Loucy (cell line): Measurements from ENCODE around the gene ATP6V0A4.
A peak's percentile ranks its signal among the peaks of the same experiment; 100 is the strongest.

Source experiments
- H2AFZ ChIP-seq: fragments of 200-600 bp; sonication (generic); 2 replicates; pipeline ENCODE4 v1.6.0; 2016; ENCODE audit warnings: antibody characterized with exemption, mild to moderate bottlenecking, low read length, moderate library complexity
- H3F3A ChIP-seq: fragments of 200-600 bp; 2 replicates; pipeline ENCODE4 v1.6.0; 2016; ENCODE audit warnings: antibody characterized with exemption, low read depth, mild to moderate bottlenecking
- H3K27me3 ChIP-seq: fragments of 200-600 bp; sonication (generic); 2 replicates; pipeline ENCODE4 v1.6.1; 2014; ENCODE audit warnings: low read length, mild to moderate bottlenecking; ENCODE audit not compliant: insufficient read depth, poor library complexity, severe bottlenecking
- H3K36me3 ChIP-seq: fragments of 200-600 bp; sonication (generic); 2 replicates; pipeline ENCODE4 v1.6.1; 2016; ENCODE audit warnings: low read length; ENCODE audit not compliant: insufficient read depth
- H3K4me1 ChIP-seq: fragments of 200-600 bp; sonication (generic); 2 replicates; pipeline ENCODE4 v1.5.1; 2014; ENCODE audit warnings: low read length, mild to moderate bottlenecking; ENCODE audit not compliant: insufficient read depth, poor library complexity, severe bottlenecking
- H3K4me2 ChIP-seq: fragments of 200-600 bp; sonication (generic); 2 replicates; pipeline ENCODE4 v1.6.0; 2014; ENCODE audit warnings: antibody characterized with exemption, low read length, low read depth, mild to moderate bottlenecking; ENCODE audit not compliant: poor library complexity, severe bottlenecking
- H3K4me3 ChIP-seq: fragments of 200-600 bp; sonication (generic); 2 replicates; pipeline ENCODE4 v1.5.1; 2014; ENCODE audit warnings: low read length, mild to moderate bottlenecking, mixed read lengths; ENCODE audit not compliant: poor library complexity, severe bottlenecking
- H3K79me2 ChIP-seq: fragments of 200-600 bp; sonication (generic); 2 replicates; pipeline ENCODE4 v1.6.1; 2014; ENCODE audit warnings: low read length; ENCODE audit not compliant: insufficient read depth
- H3K9ac ChIP-seq: fragments of 200-600 bp; sonication (generic); 2 replicates; pipeline ENCODE4 v1.6.0; 2014; ENCODE audit warnings: mild to moderate bottlenecking, low read depth, low read length, moderate library complexity; ENCODE audit not compliant: poor library complexity, severe bottlenecking
- H3K9me2 ChIP-seq: fragments of 200-600 bp; sonication (generic); replicated peaks from 2 replicates; pipeline ENCODE4 v1.6.1; 2016; ENCODE audit warnings: low read depth, low read length, mixed read lengths
- H3K9me3 ChIP-seq: fragments of 200-600 bp; sonication (generic); 2 replicates; pipeline ENCODE4 v1.6.1; 2014; ENCODE audit warnings: mild to moderate bottlenecking, antibody characterized with exemption, low read length, low read depth; ENCODE audit not compliant: insufficient read depth
- H4K20me1 ChIP-seq: fragments of 200-600 bp; sonication (generic); 2 replicates; pipeline ENCODE4 v1.6.0; 2014; ENCODE audit warnings: antibody characterized with exemption, low read length, mild to moderate bottlenecking; ENCODE audit not compliant: insufficient read depth, poor library complexity, severe bottlenecking
- CTCF ChIP-seq: fragments of 200-600 bp; sonication (generic); conservative IDR thresholded peaks from 2 replicates; pipeline ENCODE4 v1.5.1; 2014; ENCODE audit warnings: mild to moderate bottlenecking, antibody characterized with exemption, low read length
- EZH2phosphoT487 ChIP-seq: fragments of 200-600 bp; IDR thresholded peaks from 2 replicates; pipeline ENCODE4 v1.6.1; 2018; ENCODE audit warnings: antibody characterized with exemption, mild to moderate bottlenecking, moderate library complexity, borderline replicate concordance

The ATP6V0A4 gene

GRCh38 chr7:138755842-138756590, 42.0 kb downstream of the ATP6V0A4 start:
- H3K9me2 ChIP-seq: no peaks in the 10 kb centered on the region
- H4K20me1 ChIP-seq: no peaks in the 10 kb centered on the region
- no peaks in the 10 kb centered on the region for H3K9me3 ChIP-seq
- peaks cover 47% of the 10 kb centered on the region for H3K4me1 ChIP-seq
- no peak overlapping the region for H3K4me2 ChIP-seq
- no peak for TF ChIP-seq EZH2phosphoT487
- TF ChIP-seq CTCF: no peak
- no peak overlapping the region for H3K9ac ChIP-seq
- H3K36me3 ChIP-seq: no peaks in the 10 kb centered on the region
- H3K27me3 ChIP-seq: no peaks in the 10 kb centered on the region
- no peaks in the 10 kb centered on the region for H3K79me2 ChIP-seq
- H3K4me3 ChIP-seq: no peak overlapping the region
- H3F3A ChIP-seq: peaks cover 3% of the 10 kb centered on the region; the same call in 1 of the 2 replicates
- no peak overlapping the region for H2AFZ ChIP-seq

GRCh38 chr7:138755331-138755747, 42.7 kb downstream of the ATP6V0A4 start:
- Histone ChIP-seq H3K9me3 (no peaks in the 10 kb centered on the region), H3K27me3 (no peaks in the 10 kb centered on the region), H4K20me1 (no peaks in the 10 kb centered on the region), H3K79me2 (no peaks in the 10 kb centered on the region), H2AFZ (no peak overlapping the region), H3K4me1 (peaks cover 53% of the 10 kb centered on the region), H3K9ac (no peak overlapping the region), H3K9me2 (no peaks in the 10 kb centered on the region), H3K4me2 (no peak overlapping the region), H3F3A (peaks cover 3% of the 10 kb centered on the region; the same call in 1 of the 2 replicates), H3K36me3 (no peaks in the 10 kb centered on the region), H3K4me3 (no peak overlapping the region)
- TF ChIP-seq EZH2phosphoT487: no peak
- no peak for TF ChIP-seq CTCF

DNA sequence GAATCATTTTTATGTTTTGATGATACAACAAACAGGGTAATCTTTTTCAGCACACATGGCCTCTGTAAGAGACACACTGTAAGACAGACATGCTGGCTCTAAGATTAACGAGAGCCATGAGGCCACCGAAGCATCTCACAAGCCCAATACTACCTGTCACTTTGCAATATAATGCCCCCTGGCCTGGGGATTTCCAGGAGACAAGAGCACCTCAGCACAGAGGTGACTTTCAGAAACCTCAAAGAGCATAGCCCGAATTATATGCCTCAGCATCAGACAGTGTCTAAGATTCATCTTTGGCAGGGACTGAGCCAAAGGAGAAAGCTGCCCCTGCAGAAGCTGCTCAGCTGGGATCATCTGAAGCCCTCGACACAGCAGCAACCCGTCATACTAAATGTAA, 44.4 kb downstream of the ATP6V0A4 start:
- no peaks in the 10 kb centered on the region for H3K36me3 ChIP-seq
- H3K9me3 ChIP-seq: no peaks in the 10 kb centered on the region
- no peaks in the 10 kb centered on the region for H3K9me2 ChIP-seq

More for the DNA sequence above, 44.4 kb downstream of the ATP6V0A4 start:
- no peak for TF ChIP-seq CTCF
- TF ChIP-seq EZH2phosphoT487: no peak
- Histone ChIP-seq H3F3A (peaks cover 3% of the 10 kb centered on the region; the same call in 1 of the 2 replicates), H2AFZ (no peak overlapping the region), H3K27me3 (no peaks in the 10 kb centered on the region), H3K4me3 (peak overlapping the region; percentile 34), H3K9ac (peak overlapping the region; percentile 57), H3K4me2 (peak overlapping the region; percentile 64), H3K4me1 (peaks cover 70% of the 10 kb centered on the region), H4K20me1 (no peaks in the 10 kb centered on the region), H3K79me2 (no peaks in the 10 kb centered on the region)
